Ishikawa (cell line): ENCODE data around the gene OLFML2A.

Experiments
- CEBPB ChIP-seq: IDR thresholded peaks from 2 replicates; pipeline ENCODE4 v1.6.1; 2012
- CREB1 ChIP-seq: IDR thresholded peaks from 2 replicates; pipeline ENCODE4 v1.6.1; 2012; ENCODE audit warnings: low read depth
- EGR1 ChIP-seq: IDR thresholded peaks from 2 replicates; pipeline ENCODE4 v1.6.1; 2012
- EP300 ChIP-seq: IDR thresholded peaks from 2 replicates; pipeline ENCODE4 v1.6.1; 2012; ENCODE audit warnings: borderline replicate concordance
- FOXM1 ChIP-seq: IDR thresholded peaks from 2 replicates; pipeline ENCODE4 v1.6.1; 2012; ENCODE audit warnings: low read depth, borderline replicate concordance
- MAX ChIP-seq: IDR thresholded peaks from 2 replicates; pipeline ENCODE4 v1.6.1; 2012
- NFIC ChIP-seq: IDR thresholded peaks from 2 replicates; pipeline ENCODE4 v1.6.1; 2012
- RAD21 ChIP-seq: IDR thresholded peaks from 2 replicates; pipeline ENCODE4 v1.6.1; 2012; ENCODE audit warnings: low read depth
- TAF1 ChIP-seq: IDR thresholded peaks from 2 replicates; pipeline ENCODE4 v1.6.1; 2012; ENCODE audit warnings: low read depth, mild to moderate bottlenecking
- TCF12 ChIP-seq: IDR thresholded peaks from 2 replicates; pipeline ENCODE4 v1.6.1; 2012; ENCODE audit warnings: low read depth
- TEAD4 ChIP-seq: IDR thresholded peaks from 2 replicates; pipeline ENCODE4 v1.6.1; 2012
- YY1 ChIP-seq: IDR thresholded peaks from 2 replicates; pipeline ENCODE4 v1.6.1; 2012; ENCODE audit warnings: low read depth
- ZBTB7A ChIP-seq: IDR thresholded peaks from 2 replicates; pipeline ENCODE4 v1.6.1; 2012; ENCODE audit warnings: low read depth
- TF ChIP-seq, protein P1 (sequence below): IDR thresholded peaks from 2 replicates; pipeline ENCODE4 v1.6.1; 2012
- TF ChIP-seq, protein P2 (sequence below): IDR thresholded peaks from 2 replicates; pipeline ENCODE4 v1.6.1; 2012; ENCODE audit warnings: low read depth, mild to moderate bottlenecking

The OLFML2A gene

GRCh38 chr9:124854161-124854560 is 77.2 kb downstream of the OLFML2A start:
- TF ChIP-seq ZBTB7A (no peak), TEAD4 (no peak), YY1 (no peak), TAF1 (no peak), NFIC (no peak), RAD21 (no peak), FOXM1 (no peak), CEBPB (no peak), CREB1 (no peak), EGR1 (no peak), TCF12 (no peak), MAX (no peak), EP300 (no peak)
- TF ChIP-seq, protein P1, sequence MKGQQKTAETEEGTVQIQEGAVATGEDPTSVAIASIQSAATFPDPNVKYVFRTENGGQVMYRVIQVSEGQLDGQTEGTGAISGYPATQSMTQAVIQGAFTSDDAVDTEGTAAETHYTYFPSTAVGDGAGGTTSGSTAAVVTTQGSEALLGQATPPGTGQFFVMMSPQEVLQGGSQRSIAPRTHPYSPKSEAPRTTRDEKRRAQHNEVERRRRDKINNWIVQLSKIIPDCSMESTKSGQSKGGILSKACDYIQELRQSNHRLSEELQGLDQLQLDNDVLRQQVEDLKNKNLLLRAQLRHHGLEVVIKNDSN = no peak
- TF ChIP-seq, protein P2, sequence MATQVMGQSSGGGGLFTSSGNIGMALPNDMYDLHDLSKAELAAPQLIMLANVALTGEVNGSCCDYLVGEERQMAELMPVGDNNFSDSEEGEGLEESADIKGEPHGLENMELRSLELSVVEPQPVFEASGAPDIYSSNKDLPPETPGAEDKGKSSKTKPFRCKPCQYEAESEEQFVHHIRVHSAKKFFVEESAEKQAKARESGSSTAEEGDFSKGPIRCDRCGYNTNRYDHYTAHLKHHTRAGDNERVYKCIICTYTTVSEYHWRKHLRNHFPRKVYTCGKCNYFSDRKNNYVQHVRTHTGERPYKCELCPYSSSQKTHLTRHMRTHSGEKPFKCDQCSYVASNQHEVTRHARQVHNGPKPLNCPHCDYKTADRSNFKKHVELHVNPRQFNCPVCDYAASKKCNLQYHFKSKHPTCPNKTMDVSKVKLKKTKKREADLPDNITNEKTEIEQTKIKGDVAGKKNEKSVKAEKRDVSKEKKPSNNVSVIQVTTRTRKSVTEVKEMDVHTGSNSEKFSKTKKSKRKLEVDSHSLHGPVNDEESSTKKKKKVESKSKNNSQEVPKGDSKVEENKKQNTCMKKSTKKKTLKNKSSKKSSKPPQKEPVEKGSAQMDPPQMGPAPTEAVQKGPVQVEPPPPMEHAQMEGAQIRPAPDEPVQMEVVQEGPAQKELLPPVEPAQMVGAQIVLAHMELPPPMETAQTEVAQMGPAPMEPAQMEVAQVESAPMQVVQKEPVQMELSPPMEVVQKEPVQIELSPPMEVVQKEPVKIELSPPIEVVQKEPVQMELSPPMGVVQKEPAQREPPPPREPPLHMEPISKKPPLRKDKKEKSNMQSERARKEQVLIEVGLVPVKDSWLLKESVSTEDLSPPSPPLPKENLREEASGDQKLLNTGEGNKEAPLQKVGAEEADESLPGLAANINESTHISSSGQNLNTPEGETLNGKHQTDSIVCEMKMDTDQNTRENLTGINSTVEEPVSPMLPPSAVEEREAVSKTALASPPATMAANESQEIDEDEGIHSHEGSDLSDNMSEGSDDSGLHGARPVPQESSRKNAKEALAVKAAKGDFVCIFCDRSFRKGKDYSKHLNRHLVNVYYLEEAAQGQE = no peak

DNA sequence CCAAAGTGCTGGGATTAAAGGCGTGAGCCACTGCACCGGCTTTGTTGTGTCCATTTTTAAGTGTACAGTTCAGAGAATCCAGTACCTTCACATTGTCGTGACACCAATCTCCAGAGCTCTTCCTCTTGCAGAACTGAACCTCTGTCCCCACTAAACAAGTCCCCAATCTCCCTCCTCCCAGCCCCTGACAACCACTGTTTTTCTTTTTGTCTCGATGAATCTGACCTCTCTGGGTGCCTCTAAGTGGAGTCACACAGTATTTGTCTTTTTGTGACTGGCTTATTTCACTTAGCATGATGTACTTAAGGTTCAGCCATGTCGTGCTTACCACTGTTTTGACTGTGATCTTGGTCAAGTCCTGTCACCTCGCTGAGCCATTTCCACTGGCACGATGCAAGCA is 77.9 kb downstream of the OLFML2A start:
- no peak for TF ChIP-seq EGR1
- no peak for TF ChIP-seq NFIC
- TF ChIP-seq, protein P1 = no peak
- no peak for TF ChIP-seq YY1
- TF ChIP-seq CREB1 = no peak
- TF ChIP-seq MAX = no peak
- TF ChIP-seq, protein P2 = no peak
- TF ChIP-seq CEBPB = no peak

DNA sequence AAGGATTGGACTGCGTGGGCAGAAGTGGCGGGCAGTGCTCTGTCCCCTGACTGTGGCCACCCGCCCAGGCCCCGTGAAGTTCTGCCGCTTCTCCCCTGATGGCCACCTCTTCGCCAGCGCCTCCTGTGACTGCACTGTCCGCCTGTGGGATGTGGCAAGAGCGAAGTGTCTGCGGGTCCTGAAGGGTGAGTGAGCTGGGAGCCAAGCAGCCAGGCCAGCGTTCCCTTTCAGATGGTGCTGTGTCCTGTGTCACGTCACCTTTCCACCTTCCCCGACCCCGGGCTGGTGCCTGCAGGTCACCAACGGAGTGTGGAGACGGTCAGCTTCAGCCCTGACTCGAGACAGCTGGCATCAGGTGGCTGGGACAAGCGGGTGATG is 78.6 kb downstream of the OLFML2A start:
- TF ChIP-seq EGR1 = no peak
- no peak for TF ChIP-seq TAF1
- TF ChIP-seq ZBTB7A = no peak
- no peak for TF ChIP-seq NFIC
- TF ChIP-seq MAX = no peak
- TF ChIP-seq RAD21 = no peak
- TF ChIP-seq FOXM1 = no peak
- no peak for TF ChIP-seq EP300
- TF ChIP-seq TCF12 = no peak
- no peak for TF ChIP-seq TEAD4
- TF ChIP-seq, protein P2 = no peak
- TF ChIP-seq CREB1 = no peak
- no peak for TF ChIP-seq YY1
- TF ChIP-seq, protein P1 = no peak
- no peak for TF ChIP-seq CEBPB

DNA sequence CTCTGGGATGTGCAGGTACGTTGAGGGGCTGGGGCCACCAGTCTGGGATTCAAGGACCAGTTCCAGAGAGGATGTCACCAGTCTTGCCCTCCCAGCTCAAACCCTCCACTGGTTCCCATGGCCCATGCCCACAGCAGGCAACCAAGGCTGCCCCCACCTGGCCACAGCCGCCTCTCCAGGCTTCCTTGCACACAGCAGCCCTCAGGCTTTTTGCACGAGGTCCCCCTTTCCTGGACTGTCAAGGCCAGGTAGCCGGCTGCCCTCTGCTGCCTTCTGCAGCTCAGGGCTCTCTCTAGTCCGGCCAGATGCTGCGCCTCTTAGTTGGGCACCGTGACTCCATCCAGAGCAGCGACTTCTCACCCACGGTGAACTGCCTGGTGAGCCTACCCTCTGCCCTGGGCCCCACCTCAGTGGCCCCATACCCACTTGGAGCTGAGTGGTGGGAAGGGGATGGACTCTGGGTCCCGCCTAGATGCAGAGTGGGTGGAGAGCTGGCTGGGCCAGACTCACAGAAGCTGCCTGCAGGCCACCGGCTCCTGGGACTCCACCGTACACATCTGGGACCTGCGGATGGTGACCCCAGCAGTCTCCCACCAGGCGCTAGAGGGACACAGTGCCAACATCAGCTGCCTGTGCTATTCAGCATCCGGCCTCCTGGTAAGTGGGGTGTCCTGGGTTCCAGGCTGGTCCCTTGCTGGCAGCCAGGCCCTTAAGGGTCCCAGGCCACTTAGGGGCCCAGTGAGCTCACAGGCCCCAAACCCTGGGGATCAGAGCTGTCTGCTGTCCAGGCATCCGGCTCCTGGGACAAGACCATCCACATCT is 79.2 kb downstream of the OLFML2A start:
- TF ChIP-seq RAD21 (peak; percentile 33; the same call in 1 of the 2 replicates), CREB1 (no peak), ZBTB7A (no peak), TCF12 (no peak), MAX (no peak), FOXM1 (no peak), CEBPB (no peak), EP300 (peak; percentile 26; the same call in 1 of the 2 replicates), TEAD4 (no peak), TAF1 (no peak), EGR1 (no peak), NFIC (no peak)
- TF ChIP-seq, protein P2 = no peak
- TF ChIP-seq, protein P1 = no peak
